Activated T-cell treated with anti-CD3 and anti-CD28 coated beads for 48 hours (primary cell): Measurements from ENCODE around the gene GRK7.
"Not testable (repeated sequence)": the region's sequence is repeated elsewhere in the genome, so short reads cannot be mapped to it uniquely, and the experiment has no call there.

Source experiments
- DNase-seq: peaks from one replicate; pipeline ENCODE4 v3.0.0-alpha.2; 2020; ENCODE audit warnings: low read depth

GRK7 gene

GRCh38 chr3:141795741-141796080 is 32.5 kb downstream of the GRK7 start:
- no peak for DNase-seq

- peak; percentile 65 for DNase-seq
Observed at GRCh38 chr3:141796081-141796888, 33.1 kb downstream of the GRK7 start.

GRCh38 chr3:141796889-141797781 is 33.9 kb downstream of the GRK7 start:
- peak; percentile 21 for DNase-seq

- no peak for DNase-seq
Observed at GRCh38 chr3:141797819-141798447, 34.7 kb downstream of the GRK7 start.

GRCh38 chr3:141798448-141798845 is 35.2 kb downstream of the GRK7 start:
- no peak for DNase-seq

GRCh38 chr3:141802316-141803077 is 39.3 kb downstream of the GRK7 start:
- no peak for DNase-seq

- DNase-seq = not testable (repeated sequence)
Observed at GRCh38 chr3:141803538-141803937, 40.3 kb downstream of the GRK7 start.

GRCh38 chr3:141804447-141804777 is 41.2 kb downstream of the GRK7 start:
- no peak for DNase-seq

- DNase-seq = no peak
Observed at GRCh38 chr3:141804778-141805639, 41.8 kb downstream of the GRK7 start.

- no peak for DNase-seq
Observed at GRCh38 chr3:141807277-141808033, 44.2 kb downstream of the GRK7 start.

GRCh38 chr3:141808586-141808985 is 45.4 kb downstream of the GRK7 start:
- no peak for DNase-seq

- DNase-seq = no peak
Observed at GRCh38 chr3:141810161-141810560, 47.0 kb downstream of the GRK7 start.

GRCh38 chr3:141811348-141811747 is 48.1 kb downstream of the GRK7 start:
- DNase-seq = no peak

- DNase-seq = no peak
Observed at GRCh38 chr3:141812084-141812483, 48.9 kb downstream of the GRK7 start.

GRCh38 chr3:141812586-141812985 is 49.4 kb downstream of the GRK7 start:
- DNase-seq = no peak
